Activated CD4-positive, alpha-beta T cell treated with anti-CD3 and anti-CD28 coated beads, Interleukin-2, amount 50 U/mL, for 1 hour (primary cell): ENCODE results near the gene DEDD2.
A peak's percentile ranks its signal among the peaks of the same experiment; 100 is the strongest.

Source experiments
- DNase-seq: peaks from one replicate; pipeline ENCODE4 v3.0.0-alpha.2; 2020

DEDD2 gene

GRCh38 chr19:42226886-42227285 lies 9.4 kb upstream of the DEDD2 start:
- DNase-seq: no peak

- no peak for DNase-seq
Measured at GRCh38 chr19:42225718-42226292, 8.3 kb upstream of the DEDD2 start.

- DNase-seq: no peak
Measured at GRCh38 chr19:42224940-42225717, 7.7 kb upstream of the DEDD2 start.

GRCh38 chr19:42220751-42221097 lies 3.2 kb upstream of the DEDD2 start:
- no peak for DNase-seq

- peak; percentile 95 for DNase-seq
Measured at GRCh38 chr19:42219812-42220750, 2.6 kb upstream of the DEDD2 start, which contains the start of gene ZNF526. Gene ZNF526, plus strand, starts transcription at chr19:42220312. Its CDS starts 4,092 bp downstream, at chr19:42224404.

- peak; percentile 20 for DNase-seq
Measured at GRCh38 chr19:42216653-42217519, 591 bp downstream of the DEDD2 start.

- DNase-seq: no peak
Measured at GRCh38 chr19:42214810-42215485, 2.5 kb downstream of the DEDD2 start.

GRCh38 chr19:42212886-42213285 lies 4.6 kb downstream of the DEDD2 start:
- no peak for DNase-seq

- DNase-seq: no peak
Measured at GRCh38 chr19:42208612-42209011, 8.9 kb downstream of the DEDD2 start.

- DNase-seq: no peak
Measured at GRCh38 chr19:42207767-42208271, 9.7 kb downstream of the DEDD2 start.

- no peak for DNase-seq
Measured at GRCh38 chr19:42206871-42207755, 10.4 kb downstream of the DEDD2 start.

- DNase-seq: no peak
Measured at GRCh38 chr19:42204664-42205063, 12.8 kb downstream of the DEDD2 start.

GRCh38 chr19:42203700-42204099 lies 13.8 kb downstream of the DEDD2 start:
- DNase-seq: no peak

- no peak for DNase-seq
Measured at GRCh38 chr19:42202290-42202880, 15.1 kb downstream of the DEDD2 start.

GRCh38 chr19:42201489-42202289 lies 15.8 kb downstream of the DEDD2 start:
- DNase-seq: peak; percentile 26

GRCh38 chr19:42200116-42200715 lies 17.3 kb downstream of the DEDD2 start:
- DNase-seq: no peak

GRCh38 chr19:42199440-42200115 lies 17.9 kb downstream of the DEDD2 start:
- peak; percentile 46 for DNase-seq
